ENCODE data around the gene SLC2A5. TPM values are rescaled to one million over a fixed set of nuclear protein-coding genes. Genes with fewer than 3 reads are reported as not detected.
"Not testable (repeated sequence)": the region's sequence is repeated elsewhere in the genome, so short reads cannot be mapped to it uniquely, and the experiment has no call there.

The SLC2A5 gene
- total RNA-seq, 2 donors from 2014 or later = 2.0 to 3.2 TPM

DNA sequence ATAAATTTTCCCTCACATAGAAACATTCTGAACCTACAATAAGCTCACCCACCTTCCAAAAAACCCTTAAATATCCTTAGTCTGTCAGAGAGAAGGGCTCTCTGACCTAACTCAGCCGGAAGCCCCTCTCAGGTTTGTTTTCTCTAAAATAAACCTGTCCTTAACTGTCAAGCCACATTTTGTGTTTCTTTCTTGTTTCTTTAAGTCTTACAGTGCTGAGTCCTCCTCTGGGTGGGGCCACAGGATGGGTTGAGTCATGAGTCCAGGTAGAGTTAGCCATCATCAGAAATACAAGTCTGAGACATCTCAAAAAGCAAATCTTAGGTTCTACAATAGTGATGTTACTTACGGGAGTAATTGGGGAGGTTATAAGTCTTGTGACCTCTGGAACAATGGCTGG, 26.4 kb upstream of the SLC2A5 start:
- intact Hi-C loops (cut with DNase I) = no loop called here
- no peak for DNase-seq (ENCODE audit: low spot score)

DNA sequence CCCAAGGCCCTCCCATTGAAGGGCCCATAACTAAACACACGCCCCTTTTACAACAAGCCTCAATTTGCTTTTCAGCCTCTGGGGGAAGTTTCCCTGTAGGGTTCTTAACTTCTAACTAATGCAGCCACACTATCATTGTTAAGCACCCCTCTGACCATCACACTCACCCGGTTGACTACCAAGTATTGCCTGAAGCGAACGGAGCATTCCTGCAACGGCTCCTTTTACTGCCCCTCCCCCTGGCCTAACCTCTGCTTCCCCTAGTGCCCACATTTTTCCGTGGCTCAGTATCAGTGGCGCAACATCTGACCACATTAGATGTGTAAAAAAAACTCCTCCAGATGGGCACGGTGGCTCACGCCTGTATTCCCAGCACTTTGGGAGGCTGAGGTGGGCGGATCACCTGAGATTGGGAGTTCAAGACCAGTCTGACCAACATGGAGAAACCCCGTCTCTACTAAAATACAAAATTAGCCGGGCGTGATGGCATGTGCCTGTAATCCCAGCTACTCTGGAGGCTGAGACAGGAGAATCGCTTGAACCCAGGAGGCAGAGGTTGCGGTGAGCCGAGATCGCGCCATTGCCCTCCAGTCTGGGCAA, 24.7 kb upstream of the SLC2A5 start:
- DNase-seq (ENCODE audit: low spot score); intact Hi-C loops (cut with DNase I): not testable (repeated sequence)

DNA sequence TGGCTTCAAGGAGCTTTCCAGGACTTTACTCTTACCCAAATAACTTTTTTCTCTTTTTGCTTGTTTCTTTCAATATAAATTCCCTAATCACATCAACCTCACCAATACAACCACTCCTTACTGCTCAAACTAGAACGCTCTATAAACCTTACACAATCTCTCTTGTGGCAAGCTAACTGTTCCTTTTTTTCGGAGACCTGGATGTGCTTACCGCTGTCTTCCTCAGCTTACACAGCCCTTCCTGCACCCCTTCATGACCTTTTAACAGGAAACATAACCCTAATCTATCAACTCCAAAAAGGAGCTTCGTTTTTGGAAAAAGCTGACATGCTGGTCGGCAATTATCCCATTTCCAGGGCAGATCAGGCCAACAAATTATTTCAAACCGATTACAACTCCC, 24.1 kb upstream of the SLC2A5 start:
- DNase-seq (ENCODE audit: low spot score) = no peak
- intact Hi-C loops (cut with DNase I) = no loop called here

DNA sequence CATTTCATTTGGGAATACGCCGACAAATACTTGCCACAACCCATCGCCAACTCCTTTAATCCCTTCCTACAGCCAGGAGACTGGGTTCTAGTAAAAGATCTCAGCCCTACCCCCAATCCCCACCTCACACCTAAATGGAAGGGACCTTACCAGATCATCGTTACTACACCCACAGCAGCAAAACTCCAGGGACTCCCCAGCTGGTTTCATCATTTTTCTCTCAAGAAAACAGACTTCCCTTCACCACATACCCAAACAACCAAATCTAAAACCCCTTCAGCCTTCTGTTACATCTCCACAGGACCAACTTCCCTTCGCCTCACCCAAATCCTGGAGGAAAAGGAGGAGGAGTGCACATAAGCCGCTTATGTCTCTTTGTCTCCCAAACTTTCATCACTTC, 23.7 kb upstream of the SLC2A5 start:
- intact Hi-C loops (cut with DNase I) = no loop called here
- no peak for DNase-seq (ENCODE audit: low spot score)

DNA sequence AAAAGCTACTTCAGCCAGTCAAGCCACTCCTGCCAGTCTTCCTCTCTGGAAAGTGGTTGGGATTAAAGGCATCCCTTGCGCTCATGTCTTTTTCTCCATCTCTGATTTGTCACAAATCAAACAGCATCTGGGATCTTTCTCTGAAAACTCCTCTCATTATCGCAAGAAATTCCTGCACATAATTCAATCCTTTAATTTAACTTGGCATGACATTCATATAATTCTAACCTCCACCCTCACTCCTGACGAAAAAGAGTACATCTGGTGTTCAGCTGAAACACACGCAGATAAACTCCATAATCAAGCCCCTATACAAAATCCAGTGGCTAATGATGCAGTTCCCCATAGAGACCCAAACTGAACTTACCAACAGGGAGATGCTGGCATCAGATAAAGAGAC, 19.4 kb upstream of the SLC2A5 start:
- intact Hi-C loops (cut with DNase I) = no loop called here
- DNase-seq (ENCODE audit: low spot score) = no peak

DNA sequence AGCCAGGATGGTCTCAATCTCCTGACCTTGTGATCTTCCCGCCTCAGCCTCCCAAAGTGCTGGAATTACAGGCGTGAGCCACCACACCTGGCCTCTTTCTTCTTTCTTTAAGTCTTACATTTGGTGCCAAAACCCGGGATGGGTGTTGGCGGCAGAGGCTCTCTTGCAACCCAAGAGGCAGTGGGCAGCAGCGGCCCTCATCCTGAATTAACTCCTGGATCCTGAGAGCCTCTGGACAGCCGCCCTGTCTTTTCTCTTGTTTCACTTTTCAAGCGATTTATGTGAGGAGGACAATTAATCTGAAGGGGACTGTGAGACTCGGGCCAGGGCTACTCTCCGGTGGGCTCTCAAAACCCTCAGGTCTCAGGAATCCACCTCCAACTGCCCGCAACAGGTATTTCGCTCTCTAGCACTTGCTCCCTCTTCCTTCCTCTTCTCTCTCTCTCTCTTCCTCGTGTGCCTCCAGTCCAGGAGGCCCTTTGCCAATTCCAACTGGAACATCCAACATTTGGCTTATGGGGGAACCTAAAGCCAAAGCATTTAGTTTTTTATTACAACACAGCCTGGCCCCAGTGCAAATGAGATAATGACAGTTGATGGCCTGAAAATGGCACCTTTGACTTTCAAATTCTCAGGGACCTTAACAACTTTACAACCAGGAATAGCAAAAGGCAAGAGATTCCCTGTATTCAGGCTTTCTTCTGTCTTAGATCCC, 18.1 kb upstream of the SLC2A5 start:
- intact Hi-C loops (cut with DNase I) = no loop called here

DNA sequence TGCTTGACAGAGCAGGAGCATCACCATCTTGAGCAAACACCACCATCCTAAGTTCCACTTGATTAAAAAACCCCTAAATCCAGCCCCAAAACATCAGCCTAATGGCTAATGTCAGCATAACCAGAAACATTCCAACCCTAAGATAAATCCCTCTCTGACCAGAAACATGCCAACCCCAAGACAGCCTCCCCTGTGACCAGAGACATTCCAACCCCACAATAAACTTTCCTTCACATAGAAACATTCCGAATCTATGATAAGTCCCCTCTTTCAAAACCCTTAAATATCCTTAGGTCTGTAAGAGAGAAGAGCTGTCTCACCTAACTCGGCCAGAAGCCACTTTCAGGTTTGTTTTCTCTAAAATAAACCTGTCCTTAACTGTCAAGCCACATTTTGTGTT, 17.4 kb upstream of the SLC2A5 start:
- intact Hi-C loops (cut with DNase I) = no loop called here
- DNase-seq (ENCODE audit: low spot score) = no peak

More for the DNA sequence above, 18.1 kb upstream of the SLC2A5 start:
- DNase-seq (ENCODE audit: low spot score) = no peak

DNA sequence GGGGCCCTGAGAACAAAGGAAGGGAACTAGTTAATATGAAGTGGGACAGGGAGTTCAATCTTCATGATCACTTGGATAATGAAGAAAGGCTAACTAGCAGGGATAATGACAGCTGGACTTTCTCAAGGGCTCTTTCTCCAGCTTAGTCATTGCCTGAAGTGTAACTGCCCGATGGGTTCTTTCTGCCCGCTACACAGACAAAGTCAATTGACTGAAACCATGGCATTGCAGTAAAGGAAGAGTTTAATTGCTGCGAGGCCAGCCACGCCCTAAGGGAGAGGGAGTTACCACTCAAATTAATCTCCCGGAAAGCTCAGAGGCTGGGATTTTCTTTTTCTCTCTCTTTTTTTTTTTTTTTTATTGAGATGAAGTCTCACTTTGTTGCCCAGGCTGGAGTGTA, 16.6 kb upstream of the SLC2A5 start:
- no peak for DNase-seq (ENCODE audit: low spot score)
- intact Hi-C loops (cut with DNase I) = no loop called here

DNA sequence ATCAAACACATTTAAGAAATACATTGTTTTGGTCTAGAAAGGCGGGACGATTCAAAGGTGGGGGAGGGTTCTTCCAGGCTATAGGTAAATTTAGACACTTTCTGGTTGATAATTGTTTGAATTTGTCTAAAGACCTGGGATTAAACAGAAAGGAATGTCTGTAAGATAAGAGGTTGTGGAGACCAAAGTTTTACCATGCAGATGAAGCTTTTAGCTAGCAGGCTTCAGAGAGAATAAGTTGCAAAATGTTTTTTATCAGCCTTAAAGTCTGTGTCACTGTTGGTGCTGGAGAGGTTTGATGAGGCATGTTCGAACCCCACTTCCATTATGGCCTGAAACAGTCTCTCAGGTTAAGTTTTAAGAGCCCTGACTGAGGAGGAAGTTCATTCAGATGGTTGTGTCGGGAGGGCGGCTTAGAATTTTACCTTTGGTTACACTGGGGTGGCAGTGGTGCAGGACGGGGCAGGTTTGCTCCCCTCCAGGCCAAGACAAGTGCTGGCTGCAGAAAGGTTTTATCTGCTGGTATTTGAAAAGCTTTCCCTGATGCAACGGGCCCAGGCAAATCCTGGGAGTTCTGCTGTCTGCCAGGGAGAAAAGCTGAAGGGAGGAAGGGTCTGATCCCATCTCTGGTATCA, 16.0 kb upstream of the SLC2A5 start:
- intact Hi-C loops (cut with DNase I) = no loop called here
- no peak for DNase-seq (ENCODE audit: low spot score)

DNA sequence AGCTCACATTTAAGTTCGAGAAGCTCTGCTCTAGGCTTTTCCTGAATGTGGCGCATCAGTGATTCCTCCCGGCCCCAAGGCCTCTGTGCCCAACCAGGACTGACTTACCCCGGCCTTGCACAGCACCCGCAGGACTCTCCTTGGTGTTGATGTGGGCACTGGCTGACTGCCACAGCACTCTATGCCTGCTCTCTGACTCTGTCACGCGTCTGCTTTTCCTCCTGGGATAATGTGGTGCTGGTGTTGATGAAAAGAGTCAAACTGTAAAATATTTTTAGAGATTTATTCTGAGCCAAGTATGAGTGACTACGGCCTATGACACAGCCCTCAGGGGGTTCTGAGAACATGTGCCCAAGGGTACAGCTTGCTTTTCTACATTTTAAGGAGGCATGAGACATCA, 15.5 kb upstream of the SLC2A5 start:
- no peak for DNase-seq (ENCODE audit: low spot score)
- intact Hi-C loops (cut with DNase I) = no loop called here

DNA sequence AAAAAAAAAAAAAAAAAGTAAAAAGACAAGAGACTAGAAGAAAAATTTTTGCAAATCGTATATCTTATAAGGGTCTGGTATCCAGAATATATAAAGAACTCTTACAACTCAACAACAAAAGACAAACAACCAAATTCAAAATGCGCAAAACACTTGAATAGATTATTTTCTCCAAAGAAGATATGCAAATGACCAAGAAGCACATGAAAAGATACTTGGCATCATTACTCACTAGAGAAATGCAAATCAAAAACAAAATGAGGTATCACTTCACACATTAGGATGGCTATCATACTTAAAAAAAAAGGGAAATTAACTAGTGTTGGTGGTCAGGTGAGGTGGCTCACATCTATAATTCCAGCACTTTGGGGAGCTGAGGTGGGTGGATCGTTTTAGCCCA, 12.0 kb upstream of the SLC2A5 start:
- intact Hi-C loops (cut with DNase I) = no loop called here
- no peak for DNase-seq (ENCODE audit: low spot score)

DNA sequence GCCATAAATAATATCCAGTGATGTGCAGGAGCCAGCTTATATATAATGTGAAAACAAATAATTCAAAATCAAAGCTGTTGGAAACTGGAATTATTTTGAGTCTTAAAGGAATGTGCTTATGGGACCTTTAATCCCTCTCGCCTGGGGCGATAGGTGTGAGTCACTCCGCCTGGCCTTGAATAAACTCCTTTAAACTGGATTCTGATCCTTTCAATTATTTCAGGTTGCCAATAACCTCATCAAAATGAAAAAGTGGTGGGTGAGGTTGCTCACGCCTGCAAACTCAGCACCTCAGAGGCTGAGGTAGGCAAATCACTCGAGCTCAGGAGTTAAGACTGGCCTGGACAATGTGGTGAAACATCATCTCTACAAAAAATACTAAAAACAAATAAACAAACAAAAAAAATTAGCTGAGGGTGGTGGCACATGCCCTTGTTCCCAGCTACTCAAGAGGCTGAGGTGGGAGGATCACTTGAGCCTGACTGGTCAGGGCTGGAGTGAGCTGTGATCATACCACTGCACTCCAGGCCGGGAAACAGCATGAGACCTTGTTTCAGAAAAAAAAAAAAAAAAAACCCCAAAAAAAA, 11.4 kb upstream of the SLC2A5 start:
- intact Hi-C loops (cut with DNase I) = no loop called here
- DNase-seq (ENCODE audit: low spot score) = no peak

DNA sequence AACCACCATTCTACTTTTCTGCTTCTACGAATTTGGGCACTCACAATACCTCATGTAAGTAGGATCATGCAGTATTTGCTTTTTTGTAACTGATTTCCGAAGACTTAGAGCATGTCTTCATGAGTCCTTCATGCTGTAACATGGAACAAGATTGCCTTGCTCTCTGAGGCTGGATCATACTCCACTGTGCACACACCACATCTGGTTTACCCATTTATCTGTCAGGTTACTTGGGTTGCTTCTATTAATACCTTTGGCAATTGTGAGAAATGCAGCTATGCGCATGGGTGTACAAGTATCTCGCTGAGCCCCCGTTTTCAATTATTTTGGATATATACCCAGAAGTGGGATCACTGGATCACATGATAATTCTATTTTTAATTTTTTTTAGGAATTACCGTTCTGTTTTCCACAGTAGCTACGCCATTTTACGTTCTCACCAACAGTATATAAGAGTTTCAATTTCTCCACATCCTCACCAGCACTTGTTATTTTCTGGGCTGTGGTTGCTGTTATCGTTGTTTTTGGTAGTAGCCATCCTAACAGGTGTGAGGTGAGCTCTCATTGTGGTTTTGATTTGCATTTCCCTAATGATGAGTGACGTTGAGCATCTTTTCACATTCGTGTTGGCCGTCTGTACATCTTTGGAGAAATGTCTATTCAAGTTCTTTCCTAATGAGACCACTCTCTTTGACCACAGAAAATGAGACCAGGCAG, 10.7 kb upstream of the SLC2A5 start:
- no peak for DNase-seq (ENCODE audit: low spot score)
- intact Hi-C loops (cut with DNase I) = no loop called here

DNA sequence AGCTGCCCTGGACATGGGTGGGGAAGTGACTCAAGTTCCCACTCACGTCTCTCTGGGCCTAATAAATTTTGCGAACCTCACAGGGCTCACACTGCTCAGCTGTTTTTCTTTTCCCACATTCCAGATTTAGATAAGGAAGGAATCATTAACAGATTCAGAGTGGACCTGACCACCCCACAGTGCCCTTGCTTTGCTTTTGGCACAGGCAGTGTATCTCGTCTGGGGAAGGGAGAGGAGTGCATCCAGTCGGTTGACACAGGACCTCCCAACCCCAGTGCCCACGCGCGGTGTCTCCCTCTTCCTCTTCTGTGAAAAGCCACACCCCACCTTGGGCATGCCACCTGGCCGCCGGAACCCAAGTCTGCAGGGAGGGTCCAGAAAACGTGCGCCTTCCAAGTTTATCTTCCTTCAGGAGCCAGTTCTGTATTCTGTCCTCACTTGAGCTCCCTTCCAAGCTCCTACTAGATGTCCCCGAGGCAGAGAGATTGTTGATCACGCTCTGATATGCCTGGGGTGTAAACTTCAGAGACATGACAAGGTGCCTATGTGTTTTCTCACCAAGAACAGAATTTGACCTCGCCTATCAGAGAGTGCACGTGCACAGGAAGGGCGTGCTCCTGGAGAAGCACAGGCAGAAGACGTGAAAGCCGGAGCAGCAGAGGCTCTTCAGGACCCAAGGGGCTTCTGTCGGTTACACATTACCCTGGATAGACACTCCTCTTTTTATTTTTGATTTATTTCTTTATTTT, 9.5 kb upstream of the SLC2A5 start:
- no peak for DNase-seq (ENCODE audit: low spot score)
- intact Hi-C loops (cut with DNase I) = no loop called here

DNA sequence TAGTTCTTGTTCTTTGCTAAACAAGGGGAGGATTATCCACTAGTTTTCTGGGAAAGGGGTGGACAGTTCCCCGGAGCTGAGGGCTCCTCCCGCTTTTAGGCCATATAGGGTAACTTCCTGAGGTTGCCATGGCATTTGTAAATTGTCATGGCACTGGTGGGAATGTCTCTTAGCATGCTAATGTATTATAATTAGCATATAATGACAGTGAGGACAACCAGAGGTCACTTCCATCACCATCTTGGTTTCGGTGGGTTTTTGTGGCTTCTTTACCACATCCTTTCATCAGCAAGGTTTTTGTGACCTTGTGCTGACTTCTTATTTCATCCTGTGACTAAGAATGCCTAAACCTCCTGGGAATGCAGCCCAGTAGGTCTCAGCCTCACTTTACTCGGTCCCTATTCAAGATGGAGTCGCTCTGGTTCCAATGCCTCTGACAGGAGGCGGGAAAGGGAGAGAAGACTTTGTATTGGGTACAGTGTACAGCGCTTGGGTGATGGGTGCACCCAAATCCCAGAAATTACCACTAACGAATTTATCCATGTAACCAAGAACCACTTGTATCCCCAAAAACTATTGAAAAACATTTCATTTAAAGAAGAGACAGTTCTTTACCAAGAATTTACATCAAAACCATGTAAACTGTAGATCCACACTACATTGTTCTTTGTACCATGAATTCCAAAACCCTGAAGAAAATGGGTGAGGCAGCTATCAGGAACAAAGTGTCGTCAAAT, 8.7 kb upstream of the SLC2A5 start:
- intact Hi-C loops (cut with DNase I) = no loop called here
- DNase-seq (ENCODE audit: low spot score) = no peak

DNA sequence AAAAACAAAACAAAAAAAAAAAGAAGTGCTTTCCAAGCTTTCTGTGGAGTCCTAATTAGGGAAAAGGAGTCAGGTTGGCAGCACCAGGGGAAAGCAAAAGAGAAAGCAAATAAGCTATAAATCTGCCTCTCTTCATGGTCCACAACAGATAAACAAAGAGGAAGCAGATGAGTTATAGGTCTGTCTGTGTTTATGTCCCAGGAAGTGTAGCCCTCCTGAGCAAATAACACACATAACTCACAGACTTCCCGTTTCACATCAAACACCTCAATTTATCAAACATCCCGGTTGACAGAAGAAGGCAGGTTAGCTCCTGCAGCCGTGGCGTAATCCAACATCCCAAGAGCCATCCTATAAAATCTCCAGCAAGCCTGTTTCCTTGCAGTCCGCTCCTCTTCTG, 5.6 kb upstream of the SLC2A5 start:
- intact Hi-C loops (cut with DNase I) = no loop called here
- DNase-seq (ENCODE audit: low spot score) = no peak

DNA sequence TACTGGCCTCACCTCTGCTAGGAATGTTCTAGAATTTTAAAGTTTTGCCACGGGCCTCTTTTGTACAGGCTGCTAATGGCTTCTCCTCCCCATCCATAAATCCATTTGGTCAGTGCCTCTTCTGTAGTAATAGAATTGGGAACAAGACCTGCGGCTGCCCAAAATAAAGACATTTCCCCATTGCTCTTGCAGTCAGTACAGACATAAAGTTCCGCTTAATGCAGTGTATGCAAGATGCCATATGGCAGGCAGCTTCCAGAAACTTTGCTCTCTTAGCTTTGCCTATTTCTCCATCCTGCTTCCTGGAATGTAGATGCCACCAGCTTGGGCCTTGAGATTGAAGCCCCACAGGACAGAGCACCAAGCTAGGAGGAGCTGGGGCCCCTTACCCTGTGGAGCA, 3.7 kb upstream of the SLC2A5 start:
- no peak for DNase-seq (ENCODE audit: low spot score)
- intact Hi-C loops (cut with DNase I) = no loop called here

DNA sequence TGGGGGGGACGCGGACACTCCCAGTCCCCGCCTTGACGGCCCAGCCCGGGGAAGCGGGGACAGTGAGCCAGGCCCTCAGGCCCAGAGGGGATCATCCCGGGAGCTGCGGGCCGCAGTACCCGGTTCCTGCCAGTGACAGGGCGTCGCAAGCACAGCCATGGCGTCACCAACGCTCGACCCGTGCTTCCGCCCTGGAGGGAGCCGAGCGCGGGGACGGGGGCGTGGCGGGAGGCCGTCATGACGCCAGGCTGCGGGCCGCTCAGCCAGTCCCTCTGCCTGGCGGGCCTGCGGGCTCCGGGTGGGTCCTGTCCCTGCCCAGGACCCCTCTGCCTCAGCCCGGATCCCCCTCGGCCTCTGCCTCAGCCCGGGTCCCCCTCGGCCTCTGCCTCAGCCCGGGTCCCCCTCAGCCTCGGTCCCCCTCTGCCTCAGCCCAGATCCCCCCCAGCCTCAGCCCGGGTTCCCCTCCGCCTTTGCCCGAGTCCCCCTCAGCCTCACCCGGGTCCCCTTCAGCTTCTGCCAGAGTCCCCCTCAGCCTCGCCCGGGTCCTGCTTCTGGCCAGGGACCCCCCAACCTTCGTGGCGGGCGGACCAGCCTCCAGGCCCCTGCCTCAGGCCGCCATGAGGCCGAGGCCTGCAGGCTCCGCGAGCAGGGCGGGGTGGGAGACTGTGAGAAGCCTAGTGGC, 2.3 kb upstream of the SLC2A5 start:
- intact Hi-C loops (cut with DNase I) = no loop called here
- DNase-seq (ENCODE audit: low spot score) = no peak
